HepG2 (cell line): ENCODE measurements around the gene TMEM158. TPM values are rescaled to one million over a fixed set of nuclear protein-coding genes. Genes with fewer than 3 reads are reported as not detected.

ENCODE experiments used
- ARID2 ChIP-seq: sonication (generic); formaldehyde crosslinking; IDR thresholded peaks from 2 replicates; pipeline ENCODE4 v1.8.1; 2022; ENCODE audit warnings: mild to moderate bottlenecking, missing genetic modification reagents, borderline replicate concordance
- ARID3A ChIP-seq: IDR thresholded peaks from 2 replicates; pipeline ENCODE4 v1.6.1; 2012; ENCODE audit warnings: low read depth, low read length, improper control_type of control experiment
- CEBPG ChIP-seq: IDR thresholded peaks from 2 replicates; pipeline ENCODE4 v1.6.1; 2016
- HDAC2 ChIP-seq: sonication (generic); formaldehyde crosslinking; IDR thresholded peaks from 2 replicates; pipeline ENCODE4 v1.4.0; 2020; ENCODE audit warnings: missing genetic modification reagents
- HMG20A ChIP-seq: IDR thresholded peaks from 2 replicates; pipeline ENCODE4 v1.6.1; 2016; ENCODE audit warnings: borderline replicate concordance
- HNF4A ChIP-seq: sonication (generic); formaldehyde crosslinking; IDR thresholded peaks from 2 replicates; pipeline ENCODE4 v1.4.0; 2020; ENCODE audit warnings: missing genetic modification reagents
- HNF4G ChIP-seq, 2 experiments: sonication (generic) in 1 of 2; formaldehyde crosslinking in 1 of 2; IDR thresholded peaks; 2 replicates each; pipeline versions ENCODE4 v1.4.0 to v1.6.1; 2011 to 2020; ENCODE audit warnings: borderline replicate concordance in 2 of 2, low read depth in 2 of 2, mild to moderate bottlenecking in 2 of 2, low read length in 1 of 2, missing genetic modification reagents in 1 of 2, moderate library complexity in 1 of 2
- ISX ChIP-seq: sonication (generic); formaldehyde crosslinking; conservative IDR thresholded peaks from 2 replicates; pipeline ENCODE4 v1.5.0; 2020; ENCODE audit warnings: missing genetic modification reagents
- MBD4 ChIP-seq: IDR thresholded peaks from 2 replicates; pipeline ENCODE4 v1.6.1; 2012; ENCODE audit warnings: low read length, inconsistent platforms, borderline replicate concordance
- MIXL1 ChIP-seq: IDR thresholded peaks from 2 replicates; pipeline ENCODE4 v1.6.1; 2016
- PAF1 ChIP-seq: IDR thresholded peaks from 2 replicates; pipeline ENCODE4 v1.6.1; 2016; ENCODE audit warnings: missing genetic modification reagents, missing compliant biosample characterization
- SETDB1 ChIP-seq: sonication (generic); formaldehyde crosslinking; IDR thresholded peaks from 2 replicates; pipeline ENCODE4 v1.5.1; 2020; ENCODE audit warnings: missing genetic modification reagents, mild to moderate bottlenecking, borderline replicate concordance
- SMC3 ChIP-seq: IDR thresholded peaks from 2 replicates; pipeline ENCODE4 v1.6.1; 2011; ENCODE audit warnings: low read length, improper control_type of control experiment
- SP4 ChIP-seq: sonication (generic); formaldehyde crosslinking; IDR thresholded peaks from 2 replicates; pipeline ENCODE4 v1.8.1; 2023; ENCODE audit warnings: mild to moderate bottlenecking, missing genetic modification reagents
- TARDBP ChIP-seq: sonication (generic); formaldehyde crosslinking; IDR thresholded peaks from 2 replicates; pipeline ENCODE4 v1.8.0; 2022; ENCODE audit warnings: mild to moderate bottlenecking, missing genetic modification reagents
- TEAD2 ChIP-seq: sonication (generic); formaldehyde crosslinking; IDR thresholded peaks from 2 replicates; pipeline ENCODE4 v1.9.0; 2021; ENCODE audit warnings: missing genetic modification reagents
- ZBTB46 ChIP-seq: sonication (generic); formaldehyde crosslinking; IDR thresholded peaks from 2 replicates; pipeline ENCODE4 v1.4.0; 2020; ENCODE audit warnings: mild to moderate bottlenecking, missing genetic modification reagents, borderline replicate concordance
- ZC3H13 ChIP-seq: sonication (generic); formaldehyde crosslinking; IDR thresholded peaks from 2 replicates; pipeline ENCODE4 v1.8.1; 2023; ENCODE audit warnings: mild to moderate bottlenecking, missing genetic modification reagents, moderate library complexity
- ZFP37 ChIP-seq: sonication (generic); formaldehyde crosslinking; IDR thresholded peaks from 2 replicates; pipeline ENCODE4 v1.4.0; 2020; ENCODE audit warnings: missing genetic modification reagents, borderline replicate concordance
- ZIK1 ChIP-seq: sonication (generic); formaldehyde crosslinking; IDR thresholded peaks from 2 replicates; pipeline ENCODE4 v1.5.0; 2020; ENCODE audit warnings: mild to moderate bottlenecking, low read depth, missing genetic modification reagents, borderline replicate concordance
- ZNF10 ChIP-seq: sonication (generic); formaldehyde crosslinking; IDR thresholded peaks from 2 replicates; pipeline ENCODE4 v1.4.0; 2020; ENCODE audit warnings: mild to moderate bottlenecking, low read depth, missing genetic modification reagents, borderline replicate concordance
- ZNF18 ChIP-seq: sonication (generic); formaldehyde crosslinking; IDR thresholded peaks from 2 replicates; pipeline ENCODE4 v1.8.0; 2022; ENCODE audit warnings: mild to moderate bottlenecking, missing genetic modification reagents; ENCODE audit not compliant: insufficient replicate concordance
- ZNF24 ChIP-seq: fragments of 450-650 bp; IDR thresholded peaks from 2 replicates; pipeline ENCODE4 v1.6.1; 2017; ENCODE audit warnings: antibody characterized with exemption, mild to moderate bottlenecking
- ZNF335 ChIP-seq: sonication (generic); formaldehyde crosslinking; IDR thresholded peaks from 2 replicates; pipeline ENCODE4 v1.4.0; 2020; ENCODE audit warnings: missing genetic modification reagents
- ZNF597 ChIP-seq: sonication (generic); formaldehyde crosslinking; IDR thresholded peaks from 2 replicates; pipeline ENCODE4 v1.5.0; 2020; ENCODE audit warnings: missing genetic modification reagents
- ZNF761 ChIP-seq: sonication (generic); formaldehyde crosslinking; conservative IDR thresholded peaks from 2 replicates; pipeline ENCODE4 v1.4.0; 2020; ENCODE audit warnings: mild to moderate bottlenecking, missing genetic modification reagents
- ZNF891 ChIP-seq: sonication (generic); formaldehyde crosslinking; IDR thresholded peaks from 2 replicates; pipeline ENCODE4 v1.5.0; 2020; ENCODE audit warnings: mild to moderate bottlenecking, missing genetic modification reagents
- polyA plus RNA-seq, 8 experiments: library from polyadenylated mRNA; depleted of rRNA in 3 of 8; stranded (reverse) in 7 of 8; unstranded in 1 of 8; fragments of >200 nt; fragmentation: Illumina TruSeq in 4 of 8; extraction: Trizol in 4 of 8; gene quantifications; 2 replicates each; pipeline versions ENCODE4 v1.2.1 to v1.2.3, GENCODE V29; 2011 to 2016; ENCODE audit warnings: low read depth in 4 of 8, missing spikeins in 1 of 8, mixed read lengths in 1 of 8; ENCODE audit not compliant: insufficient read depth in 1 of 8
- total RNA-seq, 5 experiments: library from RNA; depleted of rRNA; stranded (reverse); fragments of >200 nt; fragmentation: Illumina TruSeq; extraction: Trizol; gene quantifications; 2 replicates each; pipeline ENCODE4 v1.2.3, GENCODE V29; 2016; ENCODE audit warnings: low read depth in 1 of 5

The TMEM158 gene
- total and polyA plus RNA-seq, 2 of the 13 experiments (the other 11 are each of a cell fraction or from before 2014, with no cell fraction given): 0.13 TPM; not detected in 1

GRCh38 chr3:45191924-45192417, 34.1 kb downstream of the TMEM158 start (continued):
- TF ChIP-seq HMG20A (CRISPR knock-in tag): peak; percentile 78
- TF ChIP-seq ZNF891 (CRISPR knock-in tag): no peak
- no peak for TF ChIP-seq ZNF335 (CRISPR knock-in tag)
- peak; percentile 83 for TF ChIP-seq HNF4G (IDR thresholded peaks at IDR 0.05; ENCODE audit: borderline replicate concordance, low read depth, low read length)
- no peak for TF ChIP-seq HNF4G (CRISPR knock-in tag; IDR thresholded peaks at IDR 0.05; ENCODE audit: borderline replicate concordance, low read depth)
- TF ChIP-seq ZNF597: no peak
- no peak for TF ChIP-seq PAF1 (CRISPR knock-in tag)
- no peak for TF ChIP-seq ZBTB46 (CRISPR knock-in tag)
- TF ChIP-seq ZNF24: no peak
- TF ChIP-seq ZC3H13: no peak
- no peak for TF ChIP-seq ZIK1
- TF ChIP-seq SETDB1 (CRISPR knock-in tag): no peak
- TF ChIP-seq MBD4: no peak
- TF ChIP-seq CEBPG (CRISPR knock-in tag): peak; percentile 62
- TF ChIP-seq ARID3A: no peak; the same call in 1 of the 2 replicates
- TF ChIP-seq ISX: no peak
- TF ChIP-seq ZNF761: no peak
- no peak for TF ChIP-seq ZNF18 (CRISPR knock-in tag)
- no peak for TF ChIP-seq TEAD2 (CRISPR knock-in tag)
- no peak for TF ChIP-seq TARDBP
- TF ChIP-seq MIXL1 (CRISPR knock-in tag): peak; percentile 16; the same call in 1 of the 2 replicates
- TF ChIP-seq HDAC2 (CRISPR knock-in tag): 0 out of 2 replicates have a peak, but pooled peaks have one; percentile 25
- no peak for TF ChIP-seq ZNF10 (CRISPR knock-in tag)
- no peak for TF ChIP-seq SMC3
- peak; percentile 95 for TF ChIP-seq HNF4A (CRISPR knock-in tag)
- no peak for TF ChIP-seq ARID2 (CRISPR knock-in tag)
- TF ChIP-seq SP4: no peak
- no peak for TF ChIP-seq ZFP37 (CRISPR knock-in tag)
